DND-41 (cell line): Measurements from ENCODE around the gene MBD6.

ENCODE experiments used
- ATAC-seq: fragments of 200-7000 bp; cut with Tn5 transposase; 3 replicates; pipeline ENCODE4 v1.9.1; 2021; ENCODE audit warnings: low read depth; ENCODE audit not compliant: insufficient read depth
- DNase-seq: peaks from one replicate; pipeline ENCODE4 v3.0.0-alpha.2; 2020
- H2AFZ ChIP-seq: 2 replicates; pipeline ENCODE4 v1.6.0; 2012; ENCODE audit warnings: low read depth, low read length
- H3K27ac ChIP-seq: 2 replicates; pipeline ENCODE4 v1.5.1; 2012; ENCODE audit warnings: low read length, inconsistent platforms
- H3K27me3 ChIP-seq: fragments of 200-600 bp; sonication (generic); 2 replicates; pipeline ENCODE4 v1.6.0; 2012; ENCODE audit warnings: low read length, mild to moderate bottlenecking, inconsistent platforms; ENCODE audit not compliant: insufficient read depth, poor library complexity
- H3K36me3 ChIP-seq: 2 replicates; pipeline ENCODE4 v1.5.1; 2012; ENCODE audit warnings: low read length, inconsistent platforms; ENCODE audit not compliant: insufficient read depth
- H3K4me1 ChIP-seq: 2 replicates; pipeline ENCODE4 v1.5.1; 2012; ENCODE audit warnings: mild to moderate bottlenecking, low read length; ENCODE audit not compliant: insufficient read depth
- H3K4me2 ChIP-seq: 2 replicates; pipeline ENCODE4 v1.6.0; 2012; ENCODE audit warnings: mild to moderate bottlenecking, moderate library complexity, low read length, inconsistent platforms; ENCODE audit not compliant: insufficient read depth
- H3K4me3 ChIP-seq, 2 experiments: fragments of 200-600 bp in 1 of 2; shearing (Covaris generic) in 1 of 2; 2 replicates each; pipeline ENCODE4 v1.5.1; 2012 to 2016; ENCODE audit warnings: inconsistent platforms in 2 of 2, low read length in 2 of 2, mild to moderate bottlenecking in 2 of 2, low read depth in 1 of 2, moderate library complexity in 1 of 2
- H3K79me2 ChIP-seq: 2 replicates; pipeline ENCODE4 v1.6.0; 2012; ENCODE audit warnings: low read length, inconsistent platforms; ENCODE audit not compliant: insufficient read depth
- H3K9ac ChIP-seq: 2 replicates; pipeline ENCODE4 v1.6.0; 2012; ENCODE audit warnings: low read depth, mild to moderate bottlenecking, inconsistent platforms, low read length, moderate library complexity
- H3K9me3 ChIP-seq: 2 replicates; pipeline ENCODE4 v1.5.1; 2012; ENCODE audit warnings: low read length, moderate library complexity, mild to moderate bottlenecking, inconsistent platforms; ENCODE audit not compliant: insufficient read depth, severe bottlenecking
- H4K20me1 ChIP-seq: 2 replicates; pipeline ENCODE4 v1.6.0; 2012; ENCODE audit warnings: low read length; ENCODE audit not compliant: insufficient read depth
- CTCF ChIP-seq: IDR thresholded peaks from 2 replicates; pipeline ENCODE4 v1.5.1; 2012; ENCODE audit warnings: borderline replicate concordance, low read length, moderate library complexity, mild to moderate bottlenecking; ENCODE audit not compliant: poor library complexity, severe bottlenecking; ENCODE audit errors: extremely low read depth
- EZH2 ChIP-seq: IDR thresholded peaks from 3 replicates; pipeline ENCODE4 v1.6.1; 2012; ENCODE audit warnings: borderline replicate concordance, low read depth, mild to moderate bottlenecking, moderate library complexity, low read length, inconsistent platforms; ENCODE audit not compliant: severe bottlenecking

MBD6 gene

GRCh38 chr12:57476162-57476992 is 46.2 kb upstream of the MBD6 start:
- Histone ChIP-seq H4K20me1 (no peaks in the 10 kb centered on the region), H2AFZ (peak overlapping the region; percentile 63), H3K9me3 (no peaks in the 10 kb centered on the region), H3K4me1 (peaks cover 31% of the 10 kb centered on the region), H3K4me3 (peak overlapping the region; percentile 39 to 74; a peak in 3 of 4 replicates), H3K36me3 (peaks cover 15% of the 10 kb centered on the region), H3K27me3 (no peaks in the 10 kb centered on the region), H3K79me2 (peaks cover 14% of the 10 kb centered on the region), H3K9ac (peak overlapping the region; percentile 83), H3K27ac (peak overlapping the region; percentile 91), H3K4me2 (peak overlapping the region; percentile 90)
- peak; percentile 36 for TF ChIP-seq CTCF
- no peak for TF ChIP-seq EZH2
- peak; percentile 38 for DNase-seq
- no peak for ATAC-seq

GRCh38 chr12:57476993-57477709 is 45.5 kb upstream of the MBD6 start:
- H3K4me2 ChIP-seq: peak overlapping the region; percentile 90

More at GRCh38 chr12:57476993-57477709, 45.5 kb upstream of the MBD6 start:
- Histone ChIP-seq H3K4me3 (peak overlapping the region; percentile 39 to 74; a peak in 3 of 4 replicates), H3K27ac (peak overlapping the region; percentile 91), H3K27me3 (no peaks in the 10 kb centered on the region), H4K20me1 (no peaks in the 10 kb centered on the region), H3K36me3 (peaks cover 15% of the 10 kb centered on the region), H3K4me1 (peaks cover 31% of the 10 kb centered on the region), H3K79me2 (peaks cover 14% of the 10 kb centered on the region), H3K9ac (peak overlapping the region; percentile 83), H3K9me3 (no peaks in the 10 kb centered on the region), H2AFZ (peak overlapping the region; percentile 63)
- ATAC-seq (peak; percentile 44), DNase-seq (peak; percentile 35)
- TF ChIP-seq EZH2 (no peak), CTCF (no peak)
